Glutamatergic neuron (in vitro differentiated cells): ENCODE data around the gene CAPN9. TPM values are rescaled to one million over a fixed set of nuclear protein-coding genes. Genes with fewer than 3 reads are reported as not detected.

ENCODE experiments used
- DNase-seq: peaks from one replicate; pipeline ENCODE4 v3.0.0; 2022
- H3K27ac Mint-ChIP-seq: one replicate; pipeline ENCODE4 v1.8.0; 2020; ENCODE audit warnings: mild to moderate bottlenecking, mixed read lengths, inconsistent platforms; ENCODE audit not compliant: unreplicated experiment
- H3K27me3 Mint-ChIP-seq: one replicate; pipeline ENCODE4 v1.8.0; 2020; ENCODE audit warnings: mild to moderate bottlenecking, moderate library complexity, mixed read lengths, inconsistent platforms; ENCODE audit not compliant: unreplicated experiment
- H3K36me3 Mint-ChIP-seq: one replicate; pipeline ENCODE4 v1.8.0; 2020; ENCODE audit warnings: mild to moderate bottlenecking, mixed read lengths, inconsistent platforms; ENCODE audit not compliant: unreplicated experiment
- H3K4me1 Mint-ChIP-seq: one replicate; pipeline ENCODE4 v1.8.0; 2020; ENCODE audit warnings: mild to moderate bottlenecking, low read depth, mixed read lengths, inconsistent platforms; ENCODE audit not compliant: unreplicated experiment
- H3K4me3 Mint-ChIP-seq: one replicate; pipeline ENCODE4 v1.8.0; 2020; ENCODE audit warnings: mild to moderate bottlenecking, mixed read lengths, inconsistent platforms; ENCODE audit not compliant: unreplicated experiment
- H3K9me3 Mint-ChIP-seq: one replicate; pipeline ENCODE4 v1.8.0; 2020; ENCODE audit warnings: mild to moderate bottlenecking, moderate library complexity, mixed read lengths, inconsistent platforms; ENCODE audit not compliant: unreplicated experiment
- CTCF ChIP-seq: fragments of 200-600 bp; sonication (generic); IDR thresholded peaks from one replicate; pipeline ENCODE4 v1.5.0; 2021; ENCODE audit not compliant: partially characterized antibody, unreplicated experiment
- total RNA-seq: library from RNA; stranded (reverse); fragmentation: NEBNext Ultra II Directional; extraction: Animal tissue kit (Norgen Biotek cat#: 25700); gene quantifications from one replicate; pipeline ENCODE4 v1.2.1, GENCODE V29; 2021; ENCODE audit not compliant: unreplicated experiment

The CAPN9 gene
- total RNA-seq, 1 donor from 2014 or later, result not detected

GRCh38 chr1:230787471-230787870, 40.3 kb downstream of the CAPN9 start:
- H3K27ac Mint-ChIP-seq, result no peak overlapping the region
- no peaks in the 10 kb centered on the region for H3K4me1 Mint-ChIP-seq
- no peak for DNase-seq
- no peaks in the 10 kb centered on the region for H3K9me3 Mint-ChIP-seq
- no peak overlapping the region for H3K4me3 Mint-ChIP-seq
- TF ChIP-seq CTCF, result no peak
- peaks cover 12% of the 10 kb centered on the region for H3K27me3 Mint-ChIP-seq
- H3K36me3 Mint-ChIP-seq, result no peaks in the 10 kb centered on the region

- Mint-ChIP-seq H3K4me3 (no peak overlapping the region), H3K27me3 (peaks cover 6% of the 10 kb centered on the region), H3K4me1 (no peaks in the 10 kb centered on the region), H3K9me3 (no peaks in the 10 kb centered on the region), H3K27ac (no peak overlapping the region), H3K36me3 (no peaks in the 10 kb centered on the region)
- TF ChIP-seq CTCF, result no peak
- DNase-seq, result no peak
These were observed 41.5 kb downstream of the CAPN9 start for GRCh38 chr1:230788561-230789275.

- H3K9me3 Mint-ChIP-seq, result no peaks in the 10 kb centered on the region
- H3K36me3 Mint-ChIP-seq, result no peaks in the 10 kb centered on the region
- no peak overlapping the region for H3K4me3 Mint-ChIP-seq
- no peak for TF ChIP-seq CTCF
- H3K4me1 Mint-ChIP-seq, result no peaks in the 10 kb centered on the region
- H3K27ac Mint-ChIP-seq, result no peak overlapping the region
- DNase-seq, result no peak
- peaks cover 5% of the 10 kb centered on the region for H3K27me3 Mint-ChIP-seq
These were observed 42.8 kb downstream of the CAPN9 start for GRCh38 chr1:230790026-230790425.

- Mint-ChIP-seq H3K4me1 (no peaks in the 10 kb centered on the region), H3K27me3 (peaks cover under 1% of the 10 kb centered on the region), H3K36me3 (no peaks in the 10 kb centered on the region), H3K9me3 (no peaks in the 10 kb centered on the region), H3K4me3 (no peak overlapping the region), H3K27ac (no peak overlapping the region)
- DNase-seq, result no peak
- no peak for TF ChIP-seq CTCF
These were observed 44.9 kb downstream of the CAPN9 start for GRCh38 chr1:230791986-230792564.
